ENCODE results near the gene STUB1. TPM values are rescaled to one million over a fixed set of nuclear protein-coding genes. Genes with fewer than 3 reads are reported as not detected.

The STUB1 gene
- total RNA-seq, 2 donors from 2014 or later: 86.6 to 105 TPM

- ATAC-seq (peak; percentile 10), DNase-seq (peak in 1 of 2 donors; percentile 46)
- intact Hi-C loops (cut with DNase I, micrococcal nuclease): no loop called here
These were observed 35.4 kb downstream of the STUB1 start for GRCh38 chr16:715477-716199.

GRCh38 chr16:716200-716568 is 36.0 kb downstream of the STUB1 start:
- intact Hi-C loops (cut with DNase I, micrococcal nuclease): no loop called here
- DNase-seq: no peak
- no peak for ATAC-seq

GRCh38 chr16:716768-717325 is 36.6 kb downstream of the STUB1 start:
- intact Hi-C loops (cut with DNase I, micrococcal nuclease): no loop called here
- DNase-seq: no peak
- no peak for ATAC-seq

GRCh38 chr16:717450-718245 is 37.4 kb downstream of the STUB1 start:
- ATAC-seq (no peak), DNase-seq (no peak)
- intact Hi-C loops (cut with DNase I, micrococcal nuclease): no loop called here

- intact Hi-C loops (cut with DNase I, micrococcal nuclease): no loop called here
- no peak for ATAC-seq
These were observed 38.2 kb downstream of the STUB1 start for GRCh38 chr16:718389-718788.

GRCh38 chr16:718922-719321 is 38.7 kb downstream of the STUB1 start:
- DNase-seq (peak; percentile 74 to 80), ATAC-seq (peak; percentile 52)
- intact Hi-C loops (cut with DNase I, micrococcal nuclease): no loop called here

More at GRCh38 chr16:718389-718788, 38.2 kb downstream of the STUB1 start:
- DNase-seq: no peak

- peak in 1 of 2 donors; percentile 46 for DNase-seq
- peak; percentile 30 for ATAC-seq
- intact Hi-C loops (cut with DNase I, micrococcal nuclease): no loop called here
These were observed 39.7 kb downstream of the STUB1 start for GRCh38 chr16:719815-720446.

GRCh38 chr16:720447-720989 is 40.3 kb downstream of the STUB1 start:
- intact Hi-C loops (cut with DNase I, micrococcal nuclease): no loop called here
- DNase-seq (peak; percentile 56 to 63), ATAC-seq (peak; percentile 30)

GRCh38 chr16:720990-721764 is 41.0 kb downstream of the STUB1 start, which contains the start of gene ANTKMT:
TSS of gene ANTKMT (plus strand) at chr16:721146. CDS start at chr16:721275, 129 bp downstream.
- DNase-seq: peak; percentile 87 to 90
- intact Hi-C loops (cut with DNase I, micrococcal nuclease): no loop called here
- peak; percentile 71 for ATAC-seq

GRCh38 chr16:721765-722540 is 41.7 kb downstream of the STUB1 start:
- intact Hi-C loops (cut with DNase I, micrococcal nuclease): no loop called here
- DNase-seq: no peak
- ATAC-seq: no peak

GRCh38 chr16:722835-723633 is 42.8 kb downstream of the STUB1 start:
- intact Hi-C loops (cut with DNase I, micrococcal nuclease): no loop called here
- ATAC-seq: no peak
- no peak for DNase-seq

GRCh38 chr16:723695-724094 is 43.5 kb downstream of the STUB1 start:
- ATAC-seq (no peak), DNase-seq (no peak)
- intact Hi-C loops (cut with DNase I, micrococcal nuclease): no loop called here

GRCh38 chr16:724188-725040 is 44.2 kb downstream of the STUB1 start:
- no peak for DNase-seq
- intact Hi-C loops (cut with DNase I, micrococcal nuclease): no loop called here
- no peak for ATAC-seq

- intact Hi-C loops (cut with DNase I, micrococcal nuclease): no loop called here
- DNase-seq (no peak), ATAC-seq (no peak)
These were observed 44.8 kb downstream of the STUB1 start for GRCh38 chr16:725041-725376.

GRCh38 chr16:725463-726187 is 45.4 kb downstream of the STUB1 start:
- intact Hi-C loops (cut with DNase I, micrococcal nuclease): no loop called here
- no peak for ATAC-seq
- peak in 1 of 2 donors; percentile 13 for DNase-seq

GRCh38 chr16:726188-726437 is 45.9 kb downstream of the STUB1 start:
- intact Hi-C loops (cut with DNase I, micrococcal nuclease): no loop called here
- ATAC-seq (no peak), DNase-seq (no peak)

Measured in left colon (tissue), 2 donors.